Measurements from ENCODE around the gene POLE2. TPM values are rescaled to one million over a fixed set of nuclear protein-coding genes. Genes with fewer than 3 reads are reported as not detected.
"Not testable (repeated sequence)": the region's sequence is repeated elsewhere in the genome, so short reads cannot be mapped to it uniquely, and the experiment has no call there.

POLE2 gene
- total and polyA plus RNA-seq, 11 donors = 0.25 to 3.4 (median 0.96) TPM; not detected in 1

- Histone ChIP-seq H3K27ac (peak within 1 kb of the TSS; percentile 86 to 98 (median 92)), H3K4me1 (peaks cover 0 to 57% (median 31%) of the 10 kb centered on the region in 12 donors), H3K9me3 (no peaks in the 10 kb centered on the region), H3K27me3 (no peaks in the 10 kb centered on the region), H3K36me3 (peaks cover 0 to 40% (median 33%) of the 10 kb centered on the region in 9 donors), H3K4me3 (peak within 1 kb of the TSS; percentile 60 to 96 (median 76))
- peak in 8 of 12 donors; percentile 17 to 59 (median 32) for TF ChIP-seq CTCF (IDR thresholded peaks at IDR 0.05)
- TF ChIP-seq POLR2A (IDR thresholded peaks at IDR 0.05) = peak; percentile 64 to 92
- intact Hi-C loops (cut with DNase I) = loop anchor here in 3 of 10 donors (2.0 to 5.0 kb wide), 2 partner anchors 22 to 33 kb away; partner anchors contain the start of genes RPS29 (in 3 of the 3) and LRR1 (in 1 of the 3)
- WGBS, 4 donors = 0 to 1% (median 0%) methylated on average over 67 to 85 of the region's 85 CpGs
- peak; percentile 98 to 99 (median 99) for DNase-seq
- ATAC-seq = peak; percentile 99 to 100 (median 100)
Observed at GRCh38 chr14:49620182-49621113, 67.6 kb downstream of the POLE2 start, which contains the start of the genes MGAT2 and RPL36AL. TSS of gene MGAT2 (plus strand) at chr14:49620799. CDS start at chr14:49621269, 470 bp downstream. TSS of gene RPL36AL (minus strand) at chr14:49620626. CDS start at chr14:49619104, 1,522 bp downstream.

GRCh38 chr14:49619730-49620129 is 68.3 kb downstream of the POLE2 start:
- H3K4me3 ChIP-seq = peak overlapping the region; percentile 60 to 96 (median 76)
- H3K36me3 ChIP-seq = peaks cover 0 to 39% (median 30%) of the 10 kb centered on the region in 9 donors
- 1 to 3% (median 1%) methylated on average over 11 of the region's 11 CpGs for WGBS, 4 donors
- TF ChIP-seq CTCF (IDR thresholded peaks at IDR 0.05) (no peak), POLR2A (IDR thresholded peaks at IDR 0.05) (no peak)
- ATAC-seq (no peak), DNase-seq (no peak)
- no peaks in the 10 kb centered on the region for H3K9me3 ChIP-seq
- peak overlapping the region in 11 of 12 donors; percentile 86 to 98 (median 92) for H3K27ac ChIP-seq
- H3K27me3 ChIP-seq = no peaks in the 10 kb centered on the region
- H3K4me1 ChIP-seq = peaks cover 0 to 56% (median 31%) of the 10 kb centered on the region in 12 donors
- intact Hi-C loops (cut with DNase I) = loop anchor here in 3 of 10 donors (2.0 to 5.0 kb wide), 2 partner anchors 21 to 32 kb away; partner anchors contain the start of genes RPS29 (in 3 of the 3) and LRR1 (in 1 of the 3)

GRCh38 chr14:49619273-49619672 is 68.7 kb downstream of the POLE2 start:
- H3K4me1 ChIP-seq = peaks cover 0 to 52% (median 31%) of the 10 kb centered on the region in 12 donors
- H3K9me3 ChIP-seq; intact Hi-C loops (cut with DNase I); DNase-seq; ATAC-seq; H3K27me3 ChIP-seq: not testable (repeated sequence)
- peaks cover 0 to 42% (median 30%) of the 10 kb centered on the region in 9 donors for H3K36me3 ChIP-seq
- WGBS, 4 donors = 59 to 80% (median 74%) methylated on average over 19 of the region's 19 CpGs
- H3K4me3 ChIP-seq = peak overlapping the region in 11 of 12 donors; percentile 60 to 96 (median 79)
- peak overlapping the region in 2 of 12 donors; percentile 92 to 98 for H3K27ac ChIP-seq

GRCh38 chr14:49617852-49618519 is 70.0 kb downstream of the POLE2 start:
- ATAC-seq (no peak), DNase-seq (no peak)
- Histone ChIP-seq H3K27me3 (no peaks in the 10 kb centered on the region), H3K4me1 (peaks cover 0 to 39% (median 25%) of the 10 kb centered on the region in 12 donors), H3K36me3 (peaks cover 0 to 36% (median 23%) of the 10 kb centered on the region in 9 donors), H3K9me3 (no peaks in the 10 kb centered on the region), H3K27ac (no peak overlapping the region), H3K4me3 (no peak overlapping the region)
- intact Hi-C loops (cut with DNase I) = no loop called here
- TF ChIP-seq POLR2A (IDR thresholded peaks at IDR 0.05) = no peak
- WGBS, 4 donors = 88 to 92% (median 90%) methylated on average over 6 of the region's 6 CpGs
